Calu3 (cell line): ENCODE measurements around the gene TTC21A. TPM values are rescaled to one million over a fixed set of nuclear protein-coding genes. Genes with fewer than 3 reads are reported as not detected.
A peak's percentile ranks its signal among the peaks of the same experiment; 100 is the strongest.
"Not testable (repeated sequence)": the region's sequence is repeated elsewhere in the genome, so short reads cannot be mapped to it uniquely, and the experiment has no call there.

Experiments
- Bru-seq: library from RNA; stranded (reverse); fragments of 400-500 nt; gene quantifications from one replicate; lab custom pipeline; 2021; lab: Mats Ljungman, UMichigan
- BruChase-seq, 2 experiments: library from RNA; stranded (reverse); fragments of 400-500 nt; gene quantifications; one replicate each; lab custom pipeline; 2021; lab: Mats Ljungman, UMichigan
- BruUV-seq: library from RNA; stranded (reverse); fragments of 400-500 nt; replicated peaks from 2 replicates; lab custom pipeline; 2021; lab: Mats Ljungman, UMichigan
- CTCF ChIA-PET: fragments of 300-600 bp; sonication (Branson Sonifier 250); formaldehyde crosslinking; loops from one replicate; lab custom pipeline; 2022; ENCODE audit warnings: antibody characterized with exemption; lab: Charles Lee
- DNase-seq: peaks from one replicate; pipeline ENCODE4 v3.0.0; 2022
- H3K27ac Mint-ChIP-seq: one replicate; pipeline ENCODE4 v1.8.0; 2022; ENCODE audit warnings: mixed read lengths; ENCODE audit not compliant: unreplicated experiment
- H3K27me3 Mint-ChIP-seq: one replicate; pipeline ENCODE4 v1.8.0; 2022; ENCODE audit warnings: mixed read lengths; ENCODE audit not compliant: unreplicated experiment
- H3K36me3 Mint-ChIP-seq: one replicate; pipeline ENCODE4 v1.8.0; 2022; ENCODE audit warnings: mild to moderate bottlenecking, moderate library complexity, mixed read lengths; ENCODE audit not compliant: insufficient read depth, unreplicated experiment
- H3K4me1 Mint-ChIP-seq: one replicate; pipeline ENCODE4 v1.8.0; 2022; ENCODE audit warnings: mild to moderate bottlenecking, low read depth, mixed read lengths; ENCODE audit not compliant: unreplicated experiment
- H3K4me3 Mint-ChIP-seq: one replicate; pipeline ENCODE4 v1.8.0; 2022; ENCODE audit warnings: mild to moderate bottlenecking, low read depth, moderate library complexity, mixed read lengths; ENCODE audit not compliant: unreplicated experiment
- H3K9me3 Mint-ChIP-seq: one replicate; pipeline ENCODE4 v1.8.0; 2022; ENCODE audit warnings: low read depth, mixed read lengths; ENCODE audit not compliant: unreplicated experiment
- intact Hi-C: fragments of 100-400 bp; cut with micrococcal nuclease; formaldehyde crosslinking; loops from one replicate; pipeline ENCODE4 v1.10.0; 2022; ENCODE audit not compliant: unreplicated experiment
- long read RNA-seq: library from polyadenylated mRNA; stranded (forward); transcript quantifications from one replicate; pipeline ENCODE4 v2.0.0, GENCODE V29; 2022
- total RNA-seq: library from RNA; stranded (reverse); gene quantifications from 2 replicates; pipeline ENCODE4 v1.2.3, GENCODE V29; 2022
- TF ChIP-seq, protein P1 (sequence below): fragments of 200-600 bp; IDR thresholded peaks from one replicate; pipeline ENCODE4 v1.8.0; 2022; ENCODE audit warnings: antibody characterized with exemption; ENCODE audit not compliant: unreplicated experiment

Gene TTC21A, protein sequence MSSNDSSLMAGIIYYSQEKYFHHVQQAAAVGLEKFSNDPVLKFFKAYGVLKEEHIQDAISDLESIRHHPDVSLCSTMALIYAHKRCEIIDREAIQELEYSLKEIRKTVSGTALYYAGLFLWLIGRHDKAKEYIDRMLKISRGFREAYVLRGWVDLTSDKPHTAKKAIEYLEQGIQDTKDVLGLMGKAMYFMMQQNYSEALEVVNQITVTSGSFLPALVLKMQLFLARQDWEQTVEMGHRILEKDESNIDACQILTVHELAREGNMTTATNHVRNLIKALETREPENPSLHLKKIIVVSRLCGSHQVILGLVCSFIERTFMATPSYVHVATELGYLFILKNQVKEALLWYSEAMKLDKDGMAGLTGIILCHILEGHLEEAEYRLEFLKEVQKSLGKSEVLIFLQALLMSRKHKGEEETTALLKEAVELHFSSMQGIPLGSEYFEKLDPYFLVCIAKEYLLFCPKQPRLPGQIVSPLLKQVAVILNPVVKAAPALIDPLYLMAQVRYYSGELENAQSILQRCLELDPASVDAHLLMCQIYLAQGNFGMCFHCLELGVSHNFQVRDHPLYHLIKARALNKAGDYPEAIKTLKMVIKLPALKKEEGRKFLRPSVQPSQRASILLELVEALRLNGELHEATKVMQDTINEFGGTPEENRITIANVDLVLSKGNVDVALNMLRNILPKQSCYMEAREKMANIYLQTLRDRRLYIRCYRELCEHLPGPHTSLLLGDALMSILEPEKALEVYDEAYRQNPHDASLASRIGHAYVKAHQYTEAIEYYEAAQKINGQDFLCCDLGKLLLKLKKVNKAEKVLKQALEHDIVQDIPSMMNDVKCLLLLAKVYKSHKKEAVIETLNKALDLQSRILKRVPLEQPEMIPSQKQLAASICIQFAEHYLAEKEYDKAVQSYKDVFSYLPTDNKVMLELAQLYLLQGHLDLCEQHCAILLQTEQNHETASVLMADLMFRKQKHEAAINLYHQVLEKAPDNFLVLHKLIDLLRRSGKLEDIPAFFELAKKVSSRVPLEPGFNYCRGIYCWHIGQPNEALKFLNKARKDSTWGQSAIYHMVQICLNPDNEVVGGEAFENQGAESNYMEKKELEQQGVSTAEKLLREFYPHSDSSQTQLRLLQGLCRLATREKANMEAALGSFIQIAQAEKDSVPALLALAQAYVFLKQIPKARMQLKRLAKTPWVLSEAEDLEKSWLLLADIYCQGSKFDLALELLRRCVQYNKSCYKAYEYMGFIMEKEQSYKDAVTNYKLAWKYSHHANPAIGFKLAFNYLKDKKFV (N-terminal part only)
- total RNA-seq: 8.1 and 9.1 TPM in 2 replicates
- percentile 40 among the genes with signal in this experiment for Bru-seq, nascent RNA
- BruChase-seq, experiment 1, labeled RNA remaining after a 6-hour chase: percentile 43 among the genes with signal in this experiment
- percentile 47 among the genes with signal in this experiment for BruChase-seq, experiment 2, labeled RNA remaining after a 2-hour chase
- long read RNA-seq, partial matches to known transcripts: 5 of 9 reads
- long read RNA-seq, other reads (novel, unspliced or antisense): 3 of 9 reads

GRCh38 chr3:39107388-39108199 lies at the start of gene TTC21A, which contains the start of gene GORASP1:
TSS of gene TTC21A (plus strand) at chr3:39107680. CDS start at chr3:39107838, 158 bp downstream.
TSS of gene GORASP1 (minus strand) at chr3:39107627. CDS start at chr3:39107541, 86 bp downstream.
- TF ChIP-seq, protein P1, sequence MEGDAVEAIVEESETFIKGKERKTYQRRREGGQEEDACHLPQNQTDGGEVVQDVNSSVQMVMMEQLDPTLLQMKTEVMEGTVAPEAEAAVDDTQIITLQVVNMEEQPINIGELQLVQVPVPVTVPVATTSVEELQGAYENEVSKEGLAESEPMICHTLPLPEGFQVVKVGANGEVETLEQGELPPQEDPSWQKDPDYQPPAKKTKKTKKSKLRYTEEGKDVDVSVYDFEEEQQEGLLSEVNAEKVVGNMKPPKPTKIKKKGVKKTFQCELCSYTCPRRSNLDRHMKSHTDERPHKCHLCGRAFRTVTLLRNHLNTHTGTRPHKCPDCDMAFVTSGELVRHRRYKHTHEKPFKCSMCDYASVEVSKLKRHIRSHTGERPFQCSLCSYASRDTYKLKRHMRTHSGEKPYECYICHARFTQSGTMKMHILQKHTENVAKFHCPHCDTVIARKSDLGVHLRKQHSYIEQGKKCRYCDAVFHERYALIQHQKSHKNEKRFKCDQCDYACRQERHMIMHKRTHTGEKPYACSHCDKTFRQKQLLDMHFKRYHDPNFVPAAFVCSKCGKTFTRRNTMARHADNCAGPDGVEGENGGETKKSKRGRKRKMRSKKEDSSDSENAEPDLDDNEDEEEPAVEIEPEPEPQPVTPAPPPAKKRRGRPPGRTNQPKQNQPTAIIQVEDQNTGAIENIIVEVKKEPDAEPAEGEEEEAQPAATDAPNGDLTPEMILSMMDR: no peak
- no peaks in the 10 kb centered on the region for H3K27me3 Mint-ChIP-seq
- intact Hi-C loops: loop anchor here (1.0 to 2.0 kb wide), 2 partner anchors 18 to 43 kb away; no protein-coding TSS in a partner anchor
- DNase-seq: peak; percentile 69
- CTCF ChIA-PET: interaction anchor here (0.6 to 1.5 kb wide), 4 partner anchors 10 to 287 kb away, joined by 3 to 10 read pairs (median 4); no protein-coding TSS in a partner anchor
- H3K4me1 Mint-ChIP-seq: peaks cover 45% of the 10 kb centered on the region
- H3K36me3 Mint-ChIP-seq: peaks cover 34% of the 10 kb centered on the region
- H3K9me3 Mint-ChIP-seq: no peaks in the 10 kb centered on the region
- peak within 1 kb of the TSS; percentile 92 for H3K4me3 Mint-ChIP-seq
- peak within 1 kb of the TSS; percentile 73 for H3K27ac Mint-ChIP-seq
- no TSS peak for BruUV-seq

GRCh38 chr3:39061228-39061627 lies 46.3 kb upstream of the TTC21A start:
- H3K4me1 Mint-ChIP-seq: peaks cover 20% of the 10 kb centered on the region

GRCh38 chr3:39062180-39062579 lies 45.3 kb upstream of the TTC21A start:
- peak; percentile 47 for DNase-seq
- CTCF ChIA-PET: interaction anchor here (0.8 kb wide), 1 partner anchor 62 kb away, joined by 3 read pairs; no protein-coding TSS in a partner anchor
- Mint-ChIP-seq H3K9me3 (no peaks in the 10 kb centered on the region), H3K36me3 (peaks cover 8% of the 10 kb centered on the region), H3K4me1 (peaks cover 15% of the 10 kb centered on the region), H3K4me3 (peak overlapping the region; percentile 41), H3K27ac (peak overlapping the region; percentile 82), H3K27me3 (no peaks in the 10 kb centered on the region)
- TF ChIP-seq, protein P1: no peak
- BruUV-seq: no TSS peak
- intact Hi-C loops: no loop called here

More at GRCh38 chr3:39061228-39061627, 46.3 kb upstream of the TTC21A start:
- intact Hi-C loops, H3K9me3 Mint-ChIP-seq, H3K36me3 Mint-ChIP-seq, H3K4me3 Mint-ChIP-seq, H3K27ac Mint-ChIP-seq, H3K27me3 Mint-ChIP-seq, CTCF ChIA-PET, DNase-seq, BruUV-seq: not testable (repeated sequence)
